Activated T-helper 2 cell treated with anti-CD3 and anti-CD28 coated beads, Interferon-gamma antibody, Interleukin-2, Interleukin-4, amounts not matched to agents 10 μg/mL and 5 μg/mL and 100 μg/mL, durations not matched to agents 14 hours and 24 hours and 36 hours (primary cell): Measurements from ENCODE around the gene HUWE1. TPM values are rescaled to one million over a fixed set of nuclear protein-coding genes. Genes with fewer than 3 reads are reported as not detected.
"Not testable (repeated sequence)": the region's sequence is repeated elsewhere in the genome, so short reads cannot be mapped to it uniquely, and the experiment has no call there.

ENCODE experiments used
- DNase-seq: peaks from one replicate; pipeline ENCODE4 v3.0.0; 2021; ENCODE audit warnings: low spot score
- H3K27ac Mint-ChIP-seq: one replicate; pipeline ENCODE4 v1.8.0; 2021; ENCODE audit warnings: mixed read lengths
- H3K27me3 Mint-ChIP-seq: one replicate; pipeline ENCODE4 v1.8.0; 2021; ENCODE audit warnings: low read depth, mixed read lengths
- H3K36me3 Mint-ChIP-seq: one replicate; pipeline ENCODE4 v1.8.0; 2021; ENCODE audit warnings: low read depth, mixed read lengths
- H3K4me1 Mint-ChIP-seq: one replicate; pipeline ENCODE4 v1.8.0; 2021; ENCODE audit warnings: low read depth, mixed read lengths
- H3K4me3 Mint-ChIP-seq: one replicate; pipeline ENCODE4 v1.8.0; 2021; ENCODE audit warnings: low read depth, mild to moderate bottlenecking, moderate library complexity, mixed read lengths
- H3K9me3 Mint-ChIP-seq: one replicate; pipeline ENCODE4 v1.8.0; 2021; ENCODE audit warnings: mixed read lengths
- intact Hi-C: fragments of 100-400 bp; cut with micrococcal nuclease; formaldehyde crosslinking; loops from one replicate; pipeline ENCODE4 v1.15.1; 2023
- total RNA-seq: library from RNA; stranded (reverse); gene quantifications from 2 replicates; pipeline ENCODE4 v1.2.3, GENCODE V29; 2022

HUWE1 gene
- 391 and 412 TPM in 2 replicates for total RNA-seq

- intact Hi-C loops: no loop called here
- peak within 1 kb of the TSS; percentile 93 for H3K27ac Mint-ChIP-seq
- H3K27me3 Mint-ChIP-seq: no peaks in the 10 kb centered on the region
- peak; percentile 79 for DNase-seq
- H3K4me1 Mint-ChIP-seq: peaks cover 32% of the 10 kb centered on the region
- H3K9me3 Mint-ChIP-seq: no peaks in the 10 kb centered on the region
- H3K4me3 Mint-ChIP-seq: peak within 1 kb of the TSS; percentile 94
- peaks cover 33% of the 10 kb centered on the region for H3K36me3 Mint-ChIP-seq
Observed at GRCh38 chrX:53686151-53686885, at the start of gene HUWE1. Gene HUWE1, minus strand, starts transcription at chrX:53686719. Its CDS starts 32,612 bp downstream, at chrX:53654107.

GRCh38 chrX:53732797-53733196, 46.3 kb upstream of the HUWE1 start:
- Mint-ChIP-seq H3K9me3 (peaks cover 10% of the 10 kb centered on the region), H3K27me3 (no peaks in the 10 kb centered on the region), H3K36me3 (peaks cover 20% of the 10 kb centered on the region), H3K4me3 (peak overlapping the region; percentile 73), H3K4me1 (peaks cover 40% of the 10 kb centered on the region), H3K27ac (peak overlapping the region; percentile 90)
- intact Hi-C loops: loop anchor here (1.0 to 5.0 kb wide), 2 partner anchors 18 to 50 kb away; no protein-coding TSS in a partner anchor
- no peak for DNase-seq

- Mint-ChIP-seq H3K36me3 (peaks cover 5% of the 10 kb centered on the region), H3K27ac (no peak overlapping the region), H3K4me3 (no peak overlapping the region), H3K9me3 (no peaks in the 10 kb centered on the region), H3K27me3 (no peaks in the 10 kb centered on the region), H3K4me1 (peaks cover 33% of the 10 kb centered on the region)
- intact Hi-C loops: loop anchor here (5.0 kb wide), 1 partner anchor 47 kb away; no protein-coding TSS in a partner anchor
- no peak for DNase-seq
Observed at GRCh38 chrX:53729751-53730150, 43.2 kb upstream of the HUWE1 start.

- H3K27ac Mint-ChIP-seq: peak overlapping the region; percentile 67
- no peaks in the 10 kb centered on the region for H3K27me3 Mint-ChIP-seq
- no peak for DNase-seq
- no peak overlapping the region for H3K4me3 Mint-ChIP-seq
- peaks cover 28% of the 10 kb centered on the region for H3K4me1 Mint-ChIP-seq
- intact Hi-C loops: no loop called here
- H3K36me3 Mint-ChIP-seq: peaks cover 8% of the 10 kb centered on the region
- no peaks in the 10 kb centered on the region for H3K9me3 Mint-ChIP-seq
Observed at GRCh38 chrX:53728506-53728905, 42.0 kb upstream of the HUWE1 start.

GRCh38 chrX:53724872-53725271, 38.4 kb upstream of the HUWE1 start:
- Mint-ChIP-seq H3K9me3 (no peaks in the 10 kb centered on the region), H3K4me3 (no peak overlapping the region), H3K27ac (no peak overlapping the region), H3K4me1 (peaks cover 17% of the 10 kb centered on the region), H3K27me3 (no peaks in the 10 kb centered on the region), H3K36me3 (peaks cover 14% of the 10 kb centered on the region)
- intact Hi-C loops: no loop called here
- no peak for DNase-seq

- no peaks in the 10 kb centered on the region for H3K27me3 Mint-ChIP-seq
- intact Hi-C loops: no loop called here
- peaks cover 18% of the 10 kb centered on the region for H3K4me1 Mint-ChIP-seq
- DNase-seq: no peak
- peaks cover 17% of the 10 kb centered on the region for H3K36me3 Mint-ChIP-seq
- H3K27ac Mint-ChIP-seq: no peak overlapping the region
- no peak overlapping the region for H3K4me3 Mint-ChIP-seq
- H3K9me3 Mint-ChIP-seq: no peaks in the 10 kb centered on the region
Observed at GRCh38 chrX:53723381-53723780, 36.9 kb upstream of the HUWE1 start.

GRCh38 chrX:53721610-53722009, 35.1 kb upstream of the HUWE1 start:
- H3K4me3 Mint-ChIP-seq, intact Hi-C loops, DNase-seq, H3K27me3 Mint-ChIP-seq, H3K9me3 Mint-ChIP-seq, H3K27ac Mint-ChIP-seq: not testable (repeated sequence)
- Mint-ChIP-seq H3K4me1 (peaks cover 20% of the 10 kb centered on the region), H3K36me3 (peaks cover 16% of the 10 kb centered on the region)

- DNase-seq, H3K27me3 Mint-ChIP-seq, H3K9me3 Mint-ChIP-seq: not testable (repeated sequence)
- intact Hi-C loops: loop anchor here (5.0 to 10.0 kb wide), 2 partner anchors 115 to 323 kb away; partner anchors contain the start of gene PHF8
- peak overlapping the region; percentile 49 for H3K27ac Mint-ChIP-seq
- H3K4me1 Mint-ChIP-seq: peaks cover 34% of the 10 kb centered on the region
- peak overlapping the region; percentile 39 for H3K4me3 Mint-ChIP-seq
- peaks cover 12% of the 10 kb centered on the region for H3K36me3 Mint-ChIP-seq
Observed at GRCh38 chrX:53719666-53720065, 33.1 kb upstream of the HUWE1 start.

GRCh38 chrX:53718073-53718472, 31.6 kb upstream of the HUWE1 start:
- no peak for DNase-seq
- intact Hi-C loops: loop anchor here (1.0 to 10.0 kb wide), 3 partner anchors 8 to 324 kb away; partner anchors contain the start of gene PHF8
- H3K4me1 Mint-ChIP-seq: peaks cover 44% of the 10 kb centered on the region
- H3K4me3 Mint-ChIP-seq: peak overlapping the region; percentile 64
- H3K36me3 Mint-ChIP-seq: peaks cover 15% of the 10 kb centered on the region
- no peaks in the 10 kb centered on the region for H3K9me3 Mint-ChIP-seq
- H3K27me3 Mint-ChIP-seq: no peaks in the 10 kb centered on the region
- H3K27ac Mint-ChIP-seq: peak overlapping the region; percentile 93

- DNase-seq: no peak
- peaks cover 19% of the 10 kb centered on the region for H3K36me3 Mint-ChIP-seq
- no peaks in the 10 kb centered on the region for H3K9me3 Mint-ChIP-seq
- H3K4me3 Mint-ChIP-seq: peak overlapping the region; percentile 86
- H3K27ac Mint-ChIP-seq: peak overlapping the region; percentile 99
- intact Hi-C loops: loop anchor here (5.0 to 10.0 kb wide), 2 partner anchors 118 to 325 kb away; partner anchors contain the start of gene PHF8
- peaks cover 44% of the 10 kb centered on the region for H3K4me1 Mint-ChIP-seq
- no peaks in the 10 kb centered on the region for H3K27me3 Mint-ChIP-seq
Observed at GRCh38 chrX:53717205-53717604, 30.7 kb upstream of the HUWE1 start.

- DNase-seq: peak; percentile 45
- Mint-ChIP-seq H3K27ac (peak overlapping the region; percentile 99), H3K36me3 (peaks cover 25% of the 10 kb centered on the region), H3K9me3 (no peaks in the 10 kb centered on the region), H3K27me3 (no peaks in the 10 kb centered on the region), H3K4me1 (peaks cover 44% of the 10 kb centered on the region), H3K4me3 (peak overlapping the region; percentile 86)
- intact Hi-C loops: loop anchor here (5.0 to 10.0 kb wide), 2 partner anchors 118 to 326 kb away; partner anchors contain the start of gene PHF8
Observed at GRCh38 chrX:53716328-53717088, 30.0 kb upstream of the HUWE1 start.

GRCh38 chrX:53715346-53715924, 28.9 kb upstream of the HUWE1 start:
- Mint-ChIP-seq H3K4me3 (peak overlapping the region; percentile 86), H3K4me1 (peaks cover 46% of the 10 kb centered on the region), H3K27ac (peak overlapping the region; percentile 99), H3K9me3 (no peaks in the 10 kb centered on the region), H3K27me3 (no peaks in the 10 kb centered on the region), H3K36me3 (peaks cover 31% of the 10 kb centered on the region)
- no peak for DNase-seq
- intact Hi-C loops: loop anchor here (5.0 to 10.0 kb wide), 2 partner anchors 119 to 327 kb away; partner anchors contain the start of gene PHF8
